Measurements from ENCODE around the gene CAB39.

Gene CAB39

DNA sequence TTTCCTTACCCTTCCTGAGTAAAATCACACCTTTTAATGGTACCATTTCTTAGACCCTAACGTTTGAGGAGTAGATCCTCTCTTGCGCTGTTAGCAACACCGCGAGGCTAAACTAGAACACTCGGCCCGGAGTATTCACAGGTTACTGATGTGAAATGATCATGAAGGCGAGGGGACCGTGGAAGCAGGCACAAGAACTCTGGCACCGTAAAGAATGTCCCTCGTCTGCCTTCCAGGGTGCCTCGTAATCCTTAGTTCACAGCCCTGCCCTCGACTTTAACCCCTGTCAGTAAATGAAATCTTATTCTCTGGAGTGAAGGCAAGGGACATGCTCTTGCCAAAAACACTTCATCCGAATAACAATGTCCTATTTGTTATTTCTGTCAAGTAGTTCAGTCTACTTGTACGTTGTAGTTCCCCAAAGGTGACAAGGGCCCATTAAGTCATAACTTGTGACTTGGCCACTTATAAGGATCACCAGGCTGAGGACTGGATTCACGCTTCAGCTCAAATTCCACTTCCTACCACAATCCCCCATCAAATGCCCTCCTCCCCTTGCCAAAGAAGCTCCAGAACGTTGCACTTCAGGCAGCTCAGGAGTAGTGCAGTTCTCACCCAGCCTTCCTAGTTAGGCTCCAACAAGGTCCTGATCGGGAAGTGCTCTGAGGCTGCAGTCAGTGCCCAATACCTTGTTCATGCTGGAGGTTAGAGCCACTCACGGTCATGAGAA lies 108.8 kb downstream of the CAB39 start:
- DNase-seq (ENCODE audit: low spot score): no peak

DNA sequence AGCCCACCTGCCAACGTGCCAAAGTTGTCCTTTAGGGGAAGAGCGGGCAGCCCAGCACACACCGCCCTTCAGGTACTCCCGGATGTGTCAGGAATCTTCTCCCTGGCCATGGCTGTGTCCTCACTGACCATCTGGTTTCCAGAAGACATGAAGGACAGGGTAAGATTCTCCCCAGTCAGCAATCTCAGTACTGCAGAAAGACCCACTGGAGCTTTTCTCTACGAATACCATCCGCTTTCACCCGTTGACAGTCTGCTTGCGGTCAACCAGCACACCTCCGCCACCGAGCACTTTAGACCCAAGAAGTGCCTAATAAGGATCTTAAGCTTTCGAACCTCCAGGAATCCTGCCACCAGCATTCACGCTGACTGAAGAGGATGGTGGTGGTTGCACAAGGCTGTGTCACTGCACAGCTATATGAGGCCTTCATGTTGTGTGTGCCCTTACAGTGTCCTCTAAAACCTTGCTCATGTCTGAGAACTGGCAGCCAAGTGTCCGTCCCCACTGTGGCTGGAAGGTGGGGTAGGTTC lies 109.4 kb downstream of the CAB39 start:
- no peak for DNase-seq (ENCODE audit: low spot score)

- DNase-seq (ENCODE audit: low spot score): no peak
These were observed 110.8 kb downstream of the CAB39 start for GRCh38 chr2:230823264-230823964.

- peak; percentile 79 for DNase-seq (ENCODE audit: low spot score)
These were observed 111.8 kb downstream of the CAB39 start for GRCh38 chr2:230824406-230824978.

- DNase-seq (ENCODE audit: low spot score): no peak
These were observed 112.7 kb downstream of the CAB39 start for GRCh38 chr2:230825354-230825753.

GRCh38 chr2:230827774-230828271 lies 115.2 kb downstream of the CAB39 start:
- DNase-seq (ENCODE audit: low spot score): no peak

- DNase-seq (ENCODE audit: low spot score): no peak
These were observed 115.8 kb downstream of the CAB39 start for GRCh38 chr2:230828272-230828961.

GRCh38 chr2:230829293-230829692 lies 116.7 kb downstream of the CAB39 start:
- no peak for DNase-seq (ENCODE audit: low spot score)

GRCh38 chr2:230829959-230830358 lies 117.3 kb downstream of the CAB39 start:
- no peak for DNase-seq (ENCODE audit: low spot score)

DNA sequence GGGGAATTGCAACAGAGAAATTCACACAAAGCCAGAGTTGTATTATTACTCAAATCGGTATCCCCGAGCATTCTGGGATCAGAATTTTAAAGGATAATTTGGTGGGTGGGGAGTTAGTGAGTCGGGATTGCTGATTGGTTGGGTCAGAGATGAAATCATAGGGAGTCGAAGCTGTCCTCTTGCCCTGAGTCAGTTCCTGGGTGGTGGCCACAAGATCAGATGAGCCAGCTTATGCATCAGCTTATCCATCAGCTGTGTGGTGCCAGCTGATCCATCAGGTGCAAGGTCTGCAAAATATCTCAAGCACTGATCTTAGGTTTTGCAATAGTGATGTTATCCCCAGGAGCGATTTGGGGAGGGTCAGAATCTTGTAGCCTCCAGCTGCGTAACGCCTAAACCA lies 117.8 kb downstream of the CAB39 start:
- no peak for DNase-seq (ENCODE audit: low spot score)

DNA sequence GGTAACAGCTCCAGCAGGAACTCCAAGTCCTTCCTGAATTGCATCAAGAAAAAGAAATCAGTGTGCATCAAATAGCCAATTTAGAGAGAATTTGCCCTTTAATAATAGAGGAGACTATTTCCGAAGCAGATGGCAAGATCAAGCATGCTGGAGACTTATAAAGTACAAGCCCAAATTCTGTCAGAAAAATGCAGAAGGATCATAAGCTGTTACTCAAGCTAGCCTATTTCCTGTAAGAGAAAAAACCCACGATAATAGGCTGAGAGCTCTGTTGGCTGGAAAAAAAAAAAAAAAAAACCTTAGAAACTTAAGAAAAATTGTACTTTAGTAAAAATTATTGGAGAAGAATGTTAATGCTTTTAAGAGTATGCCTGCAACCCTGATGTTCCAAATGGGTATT lies 127.7 kb downstream of the CAB39 start:
- no peak for DNase-seq (ENCODE audit: low spot score)

- no peak for DNase-seq (ENCODE audit: low spot score)
These were observed 129.8 kb downstream of the CAB39 start for GRCh38 chr2:230842473-230842872.

DNA sequence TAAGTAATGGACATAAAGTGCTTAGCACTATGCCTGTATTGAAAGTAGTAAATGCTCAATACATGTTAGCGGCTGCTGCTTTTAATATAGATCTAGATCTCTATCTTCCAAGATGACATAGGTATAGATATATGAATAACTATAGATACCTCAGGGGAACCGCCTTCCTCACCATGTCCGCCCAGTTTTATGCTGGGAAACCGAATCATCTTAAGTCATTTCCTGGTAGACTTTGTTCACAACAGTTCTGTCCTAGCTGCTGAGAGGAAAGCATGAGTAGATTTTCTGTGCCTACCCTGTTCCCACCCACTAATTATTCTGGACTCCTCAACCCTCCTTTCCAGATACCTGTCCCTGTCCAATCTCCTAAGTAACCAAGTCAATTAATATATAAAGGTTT lies 130.5 kb downstream of the CAB39 start:
- DNase-seq (ENCODE audit: low spot score): no peak

DNA sequence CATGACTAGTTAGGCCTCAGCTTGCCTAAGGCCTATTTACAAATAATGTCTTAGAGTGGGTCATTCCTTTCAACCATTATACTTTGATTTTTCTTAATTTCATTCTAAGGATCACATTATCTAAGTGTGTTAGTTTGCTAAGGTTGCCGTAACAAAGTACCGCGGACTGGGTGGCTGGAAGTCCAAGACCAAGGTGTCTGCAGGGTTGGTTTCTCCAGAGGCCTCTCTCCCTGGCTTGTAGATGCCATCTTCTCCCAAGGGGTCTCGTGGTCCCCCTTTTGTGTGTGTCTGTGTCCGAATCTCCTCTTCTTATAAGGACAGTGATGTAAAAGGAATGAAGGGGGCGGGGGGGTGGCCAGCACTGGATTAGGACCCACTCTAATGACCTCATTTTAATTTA lies 133.7 kb downstream of the CAB39 start:
- no peak for DNase-seq (ENCODE audit: low spot score)

GRCh38 chr2:230847883-230848388 lies 135.3 kb downstream of the CAB39 start:
- peak; percentile 84 for DNase-seq (ENCODE audit: low spot score)

DNA sequence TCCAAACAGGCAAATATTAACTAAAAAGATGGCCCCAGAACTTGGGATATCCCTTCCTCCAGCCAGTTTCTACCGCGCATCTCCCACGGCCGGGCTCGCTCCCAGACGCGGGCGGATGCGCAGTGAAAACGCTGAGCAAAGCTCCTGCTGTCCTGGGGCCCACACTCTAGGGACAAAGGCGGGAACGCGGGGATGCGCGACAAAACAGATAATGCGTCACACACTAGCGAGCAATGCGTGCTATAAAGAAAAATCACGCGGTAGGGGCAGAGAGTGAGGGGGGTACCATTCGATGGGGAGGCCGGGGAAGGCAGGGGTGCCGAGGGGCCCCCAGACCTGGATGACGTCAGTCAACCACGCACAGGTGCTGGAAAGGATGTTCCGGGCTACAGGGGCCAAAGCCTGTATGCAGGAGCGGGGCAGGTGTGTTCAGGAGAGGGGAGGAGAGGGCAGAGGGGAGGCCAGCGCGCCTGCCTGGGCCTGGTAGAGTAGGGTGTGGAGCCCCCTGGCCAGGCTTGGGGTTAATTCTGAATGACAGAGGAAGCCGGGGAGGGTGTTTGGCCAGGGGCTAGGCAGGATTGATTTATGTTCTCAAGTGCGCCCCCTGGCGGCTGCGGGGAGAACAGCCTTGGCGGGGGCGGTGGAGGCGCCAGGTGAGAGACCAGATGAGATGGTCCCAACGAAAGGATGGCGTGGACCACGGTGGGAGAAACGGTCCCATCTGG lies 137.2 kb downstream of the CAB39 start:
- no peak for DNase-seq (ENCODE audit: low spot score)

DNA sequence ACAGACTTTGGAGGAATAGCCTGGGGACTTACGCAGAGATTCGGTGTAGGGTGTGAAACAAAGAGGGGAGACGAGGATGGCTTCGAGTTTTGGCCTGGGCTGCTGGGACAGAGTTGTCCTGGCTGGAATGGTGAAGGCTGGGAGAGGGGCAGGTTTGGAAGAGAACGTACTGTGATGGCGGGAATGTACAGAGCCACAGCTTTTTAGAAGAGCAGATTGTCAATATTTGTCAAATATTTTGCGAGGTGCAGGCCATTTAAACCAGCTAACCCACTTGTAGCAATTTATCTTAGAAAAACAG lies 137.7 kb downstream of the CAB39 start:
- no peak for DNase-seq (ENCODE audit: low spot score)

DNA sequence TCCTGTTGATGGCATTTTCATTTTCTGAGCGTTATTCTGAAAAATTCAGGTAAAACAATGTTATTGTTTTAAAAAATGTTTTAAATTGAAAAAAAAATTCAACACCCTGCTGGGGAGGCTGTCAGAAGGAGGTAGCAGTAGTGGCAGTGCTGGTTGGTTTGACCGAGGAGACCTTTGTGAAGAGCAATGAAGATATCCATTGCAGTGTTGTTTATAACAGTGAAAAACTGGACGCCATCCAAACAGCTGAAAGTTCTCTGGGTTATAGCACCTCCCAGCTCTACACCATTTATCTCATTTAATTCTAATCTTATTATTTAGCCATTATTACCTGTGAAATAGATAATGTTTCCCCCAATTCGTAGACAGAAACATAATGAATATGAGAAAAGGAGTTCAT lies 139.5 kb downstream of the CAB39 start:
- DNase-seq (ENCODE audit: low spot score): no peak

GRCh38 chr2:230861552-230862255 lies 149.1 kb downstream of the CAB39 start:
- DNase-seq (ENCODE audit: low spot score): no peak

DNA sequence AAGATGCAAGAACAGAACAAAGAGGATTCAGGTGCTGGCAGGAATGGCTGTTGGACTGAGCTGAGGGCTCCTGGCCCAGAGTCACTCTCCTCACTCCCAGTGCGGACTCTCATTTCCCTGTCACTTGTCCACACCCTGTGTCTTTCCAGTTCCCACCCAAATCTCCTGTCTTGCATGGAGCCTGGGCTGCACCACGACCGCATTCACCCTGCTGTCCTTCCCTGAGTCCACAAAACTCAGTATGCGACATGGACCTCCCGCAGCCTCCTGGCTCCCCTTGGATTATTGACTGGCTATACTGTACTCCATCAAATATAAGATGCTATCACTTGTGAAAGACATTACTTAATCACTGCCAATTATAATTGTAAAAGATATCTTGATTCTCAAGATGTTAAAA lies 149.7 kb downstream of the CAB39 start:
- DNase-seq (ENCODE audit: low spot score): no peak

GRCh38 chr2:230863031-230863430 lies 150.4 kb downstream of the CAB39 start:
- no peak for DNase-seq (ENCODE audit: low spot score)

Data from kidney capillary endothelial cell (primary cell).